ENCODE results near the gene HEATR5A.

HEATR5A gene

GRCh38 chr14:31270196-31270772, 150.1 kb downstream of the HEATR5A start:
- TF ChIP-seq RAD21 (IDR thresholded peaks at IDR 0.05; ENCODE audit: low read depth) (peak; percentile 46; the same call in 1 of the 2 replicates), REST (IDR thresholded peaks at IDR 0.05; ENCODE audit: low read depth) (no peak), CEBPB (IDR thresholded peaks at IDR 0.05) (no peak), TAF1 (IDR thresholded peaks at IDR 0.05; ENCODE audit: low read depth) (no peak), MAX (IDR thresholded peaks at IDR 0.05) (no peak)

- TF ChIP-seq USF1 (IDR thresholded peaks at IDR 0.05) (no peak), TAF1 (IDR thresholded peaks at IDR 0.05; ENCODE audit: low read depth) (no peak), MAX (IDR thresholded peaks at IDR 0.05) (no peak), FOXM1 (IDR thresholded peaks at IDR 0.05; ENCODE audit: borderline replicate concordance, low read depth) (no peak), NFIC (IDR thresholded peaks at IDR 0.05) (no peak), EGR1 (IDR thresholded peaks at IDR 0.05) (no peak), CEBPB (IDR thresholded peaks at IDR 0.05) (no peak), YY1 (IDR thresholded peaks at IDR 0.05; ENCODE audit: low read depth) (no peak), REST (IDR thresholded peaks at IDR 0.05; ENCODE audit: low read depth) (no peak), RAD21 (IDR thresholded peaks at IDR 0.05; ENCODE audit: low read depth) (no peak), TCF12 (IDR thresholded peaks at IDR 0.05; ENCODE audit: low read depth) (no peak), CREB1 (IDR thresholded peaks at IDR 0.05; ENCODE audit: low read depth) (no peak), EP300 (IDR thresholded peaks at IDR 0.05; ENCODE audit: borderline replicate concordance) (no peak), ZBTB7A (IDR thresholded peaks at IDR 0.05; ENCODE audit: low read depth) (no peak)
These were observed 150.6 kb downstream of the HEATR5A start for GRCh38 chr14:31269634-31270195.

- no peak for TF ChIP-seq FOXM1 (IDR thresholded peaks at IDR 0.05; ENCODE audit: borderline replicate concordance, low read depth)
- no peak for TF ChIP-seq TAF1 (IDR thresholded peaks at IDR 0.05; ENCODE audit: low read depth)
- no peak for TF ChIP-seq EP300 (IDR thresholded peaks at IDR 0.05; ENCODE audit: borderline replicate concordance)
- no peak for TF ChIP-seq CEBPB (IDR thresholded peaks at IDR 0.05)
- TF ChIP-seq CREB1 (IDR thresholded peaks at IDR 0.05; ENCODE audit: low read depth), result no peak
- no peak for TF ChIP-seq ZBTB7A (IDR thresholded peaks at IDR 0.05; ENCODE audit: low read depth)
- no peak for TF ChIP-seq RAD21 (IDR thresholded peaks at IDR 0.05; ENCODE audit: low read depth)
- TF ChIP-seq MAX (IDR thresholded peaks at IDR 0.05), result no peak
- TF ChIP-seq EGR1 (IDR thresholded peaks at IDR 0.05), result no peak
- no peak for TF ChIP-seq REST (IDR thresholded peaks at IDR 0.05; ENCODE audit: low read depth)
- TF ChIP-seq TEAD4 (IDR thresholded peaks at IDR 0.05), result no peak
- no peak for TF ChIP-seq YY1 (IDR thresholded peaks at IDR 0.05; ENCODE audit: low read depth)
- no peak for TF ChIP-seq TCF12 (IDR thresholded peaks at IDR 0.05; ENCODE audit: low read depth)
- no peak for TF ChIP-seq USF1 (IDR thresholded peaks at IDR 0.05)
These were observed 152.1 kb downstream of the HEATR5A start for GRCh38 chr14:31268216-31268615.

Data from Ishikawa (cell line).